GM19452 (cell line): Measurements from ENCODE around the gene ENPP5.
A peak's percentile ranks its signal among the peaks of the same experiment; 100 is the strongest.

Experiments used
- ATAC-seq: cut with Tn5 transposase; IDR thresholded peaks from one replicate; pipeline ENCODE4 v1.9.1; 2021; ENCODE audit not compliant: unreplicated experiment

ENPP5 gene, protein sequence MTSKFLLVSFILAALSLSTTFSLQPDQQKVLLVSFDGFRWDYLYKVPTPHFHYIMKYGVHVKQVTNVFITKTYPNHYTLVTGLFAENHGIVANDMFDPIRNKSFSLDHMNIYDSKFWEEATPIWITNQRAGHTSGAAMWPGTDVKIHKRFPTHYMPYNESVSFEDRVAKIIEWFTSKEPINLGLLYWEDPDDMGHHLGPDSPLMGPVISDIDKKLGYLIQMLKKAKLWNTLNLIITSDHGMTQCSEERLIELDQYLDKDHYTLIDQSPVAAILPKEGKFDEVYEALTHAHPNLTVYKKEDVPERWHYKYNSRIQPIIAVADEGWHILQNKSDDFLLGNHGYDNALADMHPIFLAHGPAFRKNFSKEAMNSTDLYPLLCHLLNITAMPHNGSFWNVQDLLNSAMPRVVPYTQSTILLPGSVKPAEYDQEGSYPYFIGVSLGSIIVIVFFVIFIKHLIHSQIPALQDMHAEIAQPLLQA

DNA sequence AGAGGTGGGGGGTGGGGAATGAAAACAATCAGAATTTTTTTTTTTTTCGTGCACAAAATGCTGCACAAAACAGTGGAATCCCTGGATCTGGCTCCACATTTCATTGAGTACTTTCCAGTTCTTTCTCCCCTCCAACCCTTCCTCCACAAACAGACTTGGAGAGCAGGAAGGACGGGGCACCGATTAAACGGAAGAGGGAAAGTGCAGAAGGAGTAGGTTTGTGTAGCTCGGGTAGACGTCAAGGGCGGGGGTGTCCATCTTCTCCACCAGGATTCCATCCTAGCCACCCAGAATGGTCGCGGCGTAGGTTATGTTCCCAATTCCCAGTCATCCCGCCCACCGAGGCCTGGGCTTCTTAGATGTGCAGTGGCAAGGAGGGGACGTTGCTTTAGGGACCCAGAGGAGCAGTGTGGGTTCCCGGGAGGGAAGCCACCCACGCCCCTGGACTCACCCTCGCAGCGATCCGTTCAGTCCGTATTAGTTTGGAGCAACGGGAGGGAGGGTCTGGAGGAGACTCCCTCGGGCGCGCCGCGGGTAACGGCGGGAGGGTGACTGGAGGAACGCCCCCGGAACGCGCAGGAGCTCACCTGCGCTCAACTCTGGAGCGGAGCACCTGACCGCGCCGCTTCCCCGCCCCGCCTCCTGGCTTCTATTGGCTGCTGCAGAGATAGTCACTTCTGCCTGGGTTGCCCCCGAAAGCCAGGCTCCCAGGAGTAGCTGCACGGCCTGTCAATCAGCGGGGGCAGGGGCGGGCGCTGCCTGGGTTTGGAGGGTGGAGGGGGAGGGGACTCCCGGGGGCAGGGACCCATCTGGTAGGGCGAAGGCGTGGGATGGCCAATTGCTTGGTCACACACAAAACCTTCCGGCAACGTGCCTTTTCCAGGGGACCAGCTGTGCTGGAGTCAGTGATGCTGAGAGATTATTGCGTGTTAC is at the start of gene ENPP5:
Gene ENPP5 (minus strand): TSS at position 624 of the 933 bp plus-strand sequence. CDS start 2,718 bp downstream, outside the sequence.
- ATAC-seq, result peak; percentile 78

DNA sequence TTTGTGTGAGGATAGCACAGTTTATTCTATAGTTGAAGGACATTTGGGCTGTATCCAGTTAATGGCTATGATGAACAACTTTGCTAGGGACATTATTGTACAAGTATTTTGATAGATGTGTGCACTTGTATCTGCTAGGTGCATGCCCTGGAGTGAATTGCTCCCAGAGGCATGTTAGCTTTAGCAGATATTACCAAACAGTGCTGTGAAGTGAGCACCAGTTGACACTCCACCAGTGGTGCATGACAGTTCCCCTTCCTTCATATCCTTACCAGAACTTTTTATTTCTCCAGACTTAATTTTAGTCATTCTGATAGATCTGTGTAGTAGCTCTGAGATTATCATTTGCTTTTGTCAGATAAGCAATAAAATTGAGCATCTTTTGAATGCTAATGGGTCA is 48.9 kb upstream of the ENPP5 start:
- ATAC-seq, result no peak

- no peak for ATAC-seq
Measured at GRCh38 chr6:46218457-46218856, 47.7 kb upstream of the ENPP5 start.

DNA sequence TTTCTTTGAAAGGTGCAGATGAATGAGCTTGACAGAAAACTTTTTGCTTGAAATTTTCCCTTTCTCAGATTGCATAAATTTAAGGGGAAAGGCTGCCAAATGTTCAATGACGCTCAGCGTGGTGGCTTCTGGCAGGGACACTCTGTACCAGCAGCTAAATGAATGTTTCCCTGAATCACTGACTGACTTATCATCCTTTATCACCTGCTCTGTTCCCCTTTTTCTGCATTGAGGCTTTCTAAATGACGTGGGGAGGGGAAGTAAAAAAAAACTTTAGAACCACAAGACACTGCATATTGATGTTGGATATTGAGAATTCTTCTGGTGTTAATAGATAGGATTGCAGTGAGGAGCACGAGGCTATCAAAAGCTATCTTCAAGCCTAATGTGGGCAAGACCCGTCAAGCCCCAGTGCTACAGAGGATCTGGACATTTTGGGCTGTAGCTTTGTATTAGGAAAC is 46.9 kb upstream of the ENPP5 start:
- ATAC-seq, result peak; percentile 56

DNA sequence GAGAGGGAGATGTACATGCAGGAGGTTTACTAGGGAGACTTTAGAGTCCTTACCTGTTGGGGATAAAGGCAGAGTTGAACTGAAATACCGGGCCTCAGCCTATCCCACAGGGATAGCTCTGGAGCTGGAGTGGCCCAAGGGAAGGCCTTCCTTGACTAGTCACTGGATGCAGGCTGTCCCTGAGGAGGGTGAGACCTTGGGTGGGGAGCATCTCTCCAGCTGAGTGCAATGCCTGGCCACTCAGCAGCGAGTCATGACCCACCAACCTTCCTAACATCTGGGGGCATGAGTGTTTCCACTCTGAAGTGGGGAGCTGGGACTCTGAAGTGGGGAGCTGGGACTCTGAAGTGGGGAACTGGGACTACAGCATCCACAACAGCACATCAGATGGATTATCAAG is 46.1 kb upstream of the ENPP5 start:
- ATAC-seq, result no peak

- ATAC-seq, result no peak
Measured at GRCh38 chr6:46215777-46216176, 45.0 kb upstream of the ENPP5 start.

DNA sequence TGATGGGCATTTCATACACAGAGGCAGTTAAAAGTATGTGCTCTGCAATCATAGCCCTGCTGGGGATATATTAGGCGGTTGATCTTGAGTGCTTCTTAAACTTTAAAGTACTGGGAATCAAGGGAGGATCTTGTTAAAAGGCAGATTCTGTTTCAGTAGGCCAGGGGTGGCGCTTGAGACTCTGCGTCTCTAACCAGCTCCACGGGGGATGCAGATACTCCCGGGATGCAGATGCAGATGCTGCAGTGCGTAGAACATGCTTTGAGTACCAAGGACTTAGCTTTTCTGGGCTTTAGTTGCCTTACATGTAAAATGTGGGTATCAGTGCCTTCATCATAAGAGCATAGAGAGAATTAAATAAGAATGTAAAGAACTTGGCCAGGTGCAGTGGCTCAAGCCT is 44.4 kb upstream of the ENPP5 start:
- ATAC-seq, result no peak

DNA sequence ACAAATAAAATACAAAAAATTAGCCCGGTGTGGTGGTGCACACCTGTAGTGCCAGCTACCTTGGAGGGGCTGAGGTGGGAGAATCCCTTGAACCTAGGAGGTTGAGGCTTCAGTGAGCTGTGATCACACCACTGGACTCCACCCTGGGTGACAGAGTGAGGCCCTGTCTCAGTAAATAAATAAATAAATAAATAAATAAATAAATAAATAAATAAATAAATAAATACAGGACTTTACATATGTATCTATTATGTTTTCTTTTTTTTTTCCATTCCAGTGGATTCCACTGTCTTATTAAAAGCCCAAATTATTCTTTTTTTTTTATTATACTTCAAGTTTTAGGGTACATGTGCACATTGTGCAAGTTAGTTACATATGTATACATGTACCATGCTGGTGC is 41.1 kb upstream of the ENPP5 start:
- no peak for ATAC-seq

GRCh38 chr6:46210294-46210693 is 39.5 kb upstream of the ENPP5 start:
- ATAC-seq, result no peak

- ATAC-seq, result no peak
Measured at GRCh38 chr6:46208303-46208702, 37.5 kb upstream of the ENPP5 start.

- ATAC-seq, result no peak
Measured at GRCh38 chr6:46207174-46207573, 36.4 kb upstream of the ENPP5 start.

- no peak for ATAC-seq
Measured at GRCh38 chr6:46204880-46205650, 34.3 kb upstream of the ENPP5 start.

GRCh38 chr6:46203391-46204177 is 32.8 kb upstream of the ENPP5 start:
- no peak for ATAC-seq

DNA sequence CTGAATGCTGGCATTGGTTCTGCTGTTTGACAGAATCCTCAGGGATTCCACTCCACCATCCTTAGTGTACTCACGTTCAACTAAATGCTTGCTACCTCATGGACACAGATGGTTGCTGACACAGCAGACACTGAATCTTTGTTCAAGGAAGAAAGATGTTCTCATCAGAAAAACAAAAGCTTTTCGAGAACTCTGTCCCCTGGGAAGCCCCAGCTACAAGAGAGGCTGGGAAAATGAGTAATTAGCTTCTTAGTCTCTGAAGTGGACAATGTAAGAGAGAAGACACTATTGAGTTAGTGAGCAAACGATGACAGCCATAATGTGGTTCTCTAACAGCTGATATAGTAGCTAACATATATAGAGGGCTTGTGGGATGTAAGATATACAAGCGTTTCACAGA is 30.9 kb upstream of the ENPP5 start:
- no peak for ATAC-seq

DNA sequence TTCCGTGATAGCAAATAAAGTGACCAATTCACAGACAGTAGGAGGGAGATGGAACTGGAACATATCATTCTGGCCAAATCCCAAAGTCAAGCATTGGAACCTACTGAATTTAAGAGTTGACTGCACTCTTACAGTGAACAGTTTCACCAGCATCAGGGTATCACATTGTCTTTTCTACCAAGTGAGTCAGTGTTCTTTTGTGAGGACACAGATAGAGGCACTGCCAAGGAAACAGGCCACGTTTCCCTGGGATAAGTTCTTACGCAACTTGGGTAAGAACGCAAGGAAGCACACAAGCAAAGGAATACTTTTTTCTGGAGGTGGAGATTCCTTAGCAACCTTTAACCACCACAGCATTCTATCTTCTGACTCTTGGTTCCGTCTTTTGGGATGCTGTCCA is 28.6 kb upstream of the ENPP5 start:
- no peak for ATAC-seq

DNA sequence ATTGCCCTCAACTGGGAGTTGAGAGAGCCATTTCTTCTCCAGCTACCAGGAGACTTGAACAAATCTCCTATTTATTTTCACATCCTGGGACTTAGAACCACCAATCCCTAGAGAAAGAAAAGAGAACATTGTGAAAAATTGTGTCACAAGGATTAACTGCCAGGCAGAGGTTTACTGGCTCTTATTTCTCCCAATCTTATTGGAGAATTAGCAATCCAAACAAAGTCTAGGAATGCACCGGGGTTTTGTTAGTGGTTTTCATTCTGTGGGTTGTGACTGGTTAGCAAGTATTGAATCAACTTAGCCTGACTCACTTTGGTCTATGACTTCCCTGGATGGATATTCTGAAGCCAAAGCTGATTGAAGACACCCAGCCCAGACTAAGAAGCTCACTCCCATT is 21.2 kb upstream of the ENPP5 start:
- no peak for ATAC-seq

- ATAC-seq, result no peak
Measured at GRCh38 chr6:46190889-46191288, 20.1 kb upstream of the ENPP5 start.

DNA sequence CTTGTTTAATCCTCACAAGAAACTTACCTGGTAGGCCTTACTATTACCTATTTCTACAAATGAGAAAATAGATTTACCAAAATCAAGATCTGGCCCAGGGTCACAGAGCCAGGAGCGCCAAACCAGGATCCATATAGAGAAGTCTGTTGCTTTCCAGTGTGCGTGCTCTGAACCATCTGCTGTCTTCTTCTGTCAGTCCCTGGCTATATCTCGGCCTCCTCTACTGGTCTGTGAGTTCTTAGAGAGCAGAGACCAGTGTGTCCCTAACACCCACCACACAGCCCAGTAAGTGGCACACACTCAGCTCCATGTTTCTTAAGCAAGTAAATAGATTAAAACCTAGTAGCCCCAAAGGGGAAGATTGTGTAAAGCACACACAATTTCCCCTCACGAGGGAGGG is 18.9 kb upstream of the ENPP5 start:
- ATAC-seq, result no peak

- ATAC-seq, result no peak
Measured at GRCh38 chr6:46186583-46186982, 15.8 kb upstream of the ENPP5 start.

DNA sequence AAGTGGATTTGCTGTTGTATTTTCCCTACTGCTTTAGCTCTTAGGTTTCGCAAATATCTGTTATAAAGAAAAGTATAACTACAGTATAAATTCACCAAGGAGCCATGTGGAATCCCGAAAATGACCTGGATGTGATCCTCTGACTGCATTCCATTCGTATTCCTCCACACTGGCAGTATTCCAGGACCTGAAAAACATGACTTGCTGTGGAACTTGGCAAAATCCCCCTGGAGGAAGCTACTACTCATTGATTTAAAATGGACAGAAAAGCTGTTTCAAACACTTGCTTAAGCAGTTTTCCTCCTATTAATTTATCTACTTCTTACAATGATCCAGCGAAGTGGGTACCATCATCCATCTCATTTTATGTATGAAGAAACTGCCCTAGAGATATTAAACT is 13.3 kb upstream of the ENPP5 start:
- no peak for ATAC-seq
